MCF 10A (cell line): Measurements from ENCODE around the gene TRIM14. TPM values are rescaled to one million over a fixed set of nuclear protein-coding genes. Genes with fewer than 3 reads are reported as not detected.

Source experiments
- BruUV-seq: library from RNA; stranded (reverse); fragments of 400-500 nt; replicated peaks from 2 replicates; lab custom pipeline; 2021; lab: Mats Ljungman, UMichigan
- CTCF ChIA-PET: fragments of 300-600 bp; sonication (Branson Sonifier 250); formaldehyde crosslinking; extraction: SDS; loops from one replicate; lab custom pipeline; 2021; ENCODE audit warnings: antibody characterized with exemption, inconsistent platforms; lab: Yijun Ruan, JAX
- POLR2A ChIA-PET: fragments of 300-600, 350-650 bp; sonication (Branson Sonifier 250); formaldehyde crosslinking; extraction: SDS; loops from one replicate; lab custom pipeline; 2020; ENCODE audit warnings: antibody characterized with exemption, inconsistent platforms; lab: Yijun Ruan, JAX
- DNase-seq: peaks from one replicate; pipeline ENCODE4 v3.0.0-alpha.2; 2018; ENCODE audit not compliant: unreplicated experiment
- H3K27ac Mint-ChIP-seq: one replicate; pipeline ENCODE4 v1.8.0; 2022; ENCODE audit warnings: mild to moderate bottlenecking, low read depth, mixed read lengths; ENCODE audit not compliant: unreplicated experiment
- H3K27me3 Mint-ChIP-seq: one replicate; pipeline ENCODE4 v1.8.0; 2022; ENCODE audit warnings: mixed read lengths; ENCODE audit not compliant: insufficient read depth, unreplicated experiment
- H3K36me3 Mint-ChIP-seq: one replicate; pipeline ENCODE4 v1.8.0; 2022; ENCODE audit warnings: mild to moderate bottlenecking, moderate library complexity, mixed read lengths; ENCODE audit not compliant: insufficient read depth, unreplicated experiment
- H3K4me1 Mint-ChIP-seq: one replicate; pipeline ENCODE4 v1.8.0; 2022; ENCODE audit warnings: mixed read lengths; ENCODE audit not compliant: insufficient read depth, unreplicated experiment
- H3K4me3 Mint-ChIP-seq: one replicate; pipeline ENCODE4 v1.8.0; 2022; ENCODE audit warnings: mild to moderate bottlenecking, moderate library complexity, mixed read lengths; ENCODE audit not compliant: unreplicated experiment
- H3K9me3 Mint-ChIP-seq: one replicate; pipeline ENCODE4 v1.8.0; 2022; ENCODE audit warnings: mixed read lengths; ENCODE audit not compliant: unreplicated experiment
- CTCF ChIP-seq: fragments of 200-600 bp; IDR thresholded peaks from one replicate; pipeline ENCODE4 v1.8.0; 2022; ENCODE audit warnings: antibody characterized with exemption, mild to moderate bottlenecking; ENCODE audit not compliant: unreplicated experiment
- intact Hi-C: fragments of 100-400 bp; cut with micrococcal nuclease; formaldehyde crosslinking; loops from 2 replicates; pipeline ENCODE4 v1.14.1; 2022
- total RNA-seq: library from RNA; stranded (reverse); gene quantifications from 2 replicates; pipeline ENCODE4 v1.2.3, GENCODE V29; 2022

The TRIM14 gene
- total RNA-seq, 1 experiment from 2014 or later, result 17.9 TPM

DNA sequence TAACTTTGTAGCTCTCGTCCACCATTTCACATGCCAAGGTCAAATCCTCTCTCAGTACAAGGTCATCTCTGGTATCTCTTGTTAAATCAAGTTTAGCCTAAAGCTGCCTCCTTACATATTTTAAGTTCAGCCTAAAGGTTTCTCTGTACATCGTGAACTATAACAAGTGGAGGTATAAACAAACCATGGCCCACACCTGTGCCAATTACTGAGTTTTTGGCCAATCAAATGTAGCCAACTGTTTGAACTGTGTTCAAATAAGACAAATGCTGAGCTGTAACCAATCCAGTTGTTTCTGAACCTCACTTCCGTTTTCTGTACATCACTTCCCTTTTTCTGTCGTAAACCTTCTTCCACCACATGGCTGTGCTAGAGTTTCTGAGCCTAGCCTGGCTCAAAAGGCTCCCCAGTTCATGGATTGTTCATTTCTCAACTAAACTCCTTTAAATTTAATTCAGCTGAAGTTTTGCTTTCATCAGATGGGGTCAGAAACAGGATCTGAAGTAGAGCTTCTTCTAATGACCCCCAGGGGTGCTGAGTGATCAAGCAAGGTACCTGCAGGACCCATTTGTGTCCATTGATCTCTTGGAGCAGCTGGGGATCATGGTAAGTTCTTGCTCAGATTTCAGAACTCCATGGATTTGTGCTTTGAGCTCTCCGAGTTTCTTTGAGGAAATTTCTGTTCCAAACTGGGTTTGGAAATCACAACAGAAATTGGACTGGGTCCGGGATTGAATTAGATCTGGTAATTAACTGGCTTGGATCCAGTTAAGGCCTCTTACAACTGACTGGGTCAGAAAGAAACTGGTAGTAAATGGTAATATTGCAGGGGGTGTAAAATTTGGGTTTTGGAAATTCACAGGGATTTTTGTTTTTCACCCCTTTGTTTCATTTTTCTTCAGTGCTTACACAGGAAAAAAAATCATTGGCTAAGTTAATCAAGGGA is 73.5 kb downstream of the TRIM14 start:
- Mint-ChIP-seq H3K9me3 (no peaks in the 10 kb centered on the region), H3K4me1 (no peaks in the 10 kb centered on the region), H3K27ac (no peak overlapping the region), H3K27me3 (no peaks in the 10 kb centered on the region), H3K4me3 (no peak overlapping the region), H3K36me3 (no peaks in the 10 kb centered on the region)
- no peak for DNase-seq
- TSS peak; percentile 52 for BruUV-seq
- no peak for TF ChIP-seq CTCF
- ChIA-PET CTCF (interaction anchor here (0.6 to 1.8 kb wide), 6 partner anchors 8 to 121 kb away, joined by 3 to 7 read pairs (median 4); no protein-coding TSS in a partner anchor), POLR2A (interaction anchor here (0.7 to 1.4 kb wide), 2 partner anchors 14 to 17 kb away, joined by 3 read pairs; no protein-coding TSS in a partner anchor)
- intact Hi-C loops, result no loop called here

DNA sequence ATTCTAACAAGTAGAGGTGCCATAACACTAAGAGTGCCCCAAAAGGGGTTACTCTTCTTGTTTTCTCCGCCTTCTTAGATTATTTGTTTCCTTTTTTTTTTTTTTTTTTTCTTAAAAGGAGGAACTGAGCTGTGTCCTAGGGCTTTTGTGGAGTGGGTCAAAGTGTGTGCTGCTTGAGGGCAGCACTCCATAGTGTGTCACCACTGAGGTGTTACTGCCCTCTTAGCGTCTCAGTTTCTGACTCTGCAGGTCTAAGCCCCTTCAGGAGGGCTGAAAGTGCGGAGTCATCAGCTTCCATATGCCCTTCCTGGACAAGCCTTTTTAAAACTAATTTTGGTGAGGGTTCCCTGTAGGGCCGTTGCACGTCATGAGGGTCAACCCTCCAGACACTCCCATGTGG is 75.1 kb downstream of the TRIM14 start:
- CTCF ChIA-PET, result interaction anchor here (0.7 to 1.8 kb wide), 3 partner anchors 14 to 445 kb away, joined by 3 to 7 read pairs (median 4); no protein-coding TSS in a partner anchor
- no TSS peak for BruUV-seq
- TF ChIP-seq CTCF, result no peak
- H3K9me3 Mint-ChIP-seq, result no peaks in the 10 kb centered on the region
- no peak for DNase-seq
- intact Hi-C loops, result no loop called here
- POLR2A ChIA-PET, result no interaction called here
- no peak overlapping the region for H3K4me3 Mint-ChIP-seq
- H3K27me3 Mint-ChIP-seq, result no peaks in the 10 kb centered on the region
- H3K4me1 Mint-ChIP-seq, result no peaks in the 10 kb centered on the region
- H3K36me3 Mint-ChIP-seq, result no peaks in the 10 kb centered on the region
- H3K27ac Mint-ChIP-seq, result no peak overlapping the region

GRCh38 chr9:98040212-98040611 is 78.8 kb downstream of the TRIM14 start:
- intact Hi-C loops, result no loop called here
- Mint-ChIP-seq H3K27me3 (no peaks in the 10 kb centered on the region), H3K4me3 (no peak overlapping the region), H3K4me1 (peaks cover 17% of the 10 kb centered on the region), H3K9me3 (no peaks in the 10 kb centered on the region), H3K27ac (no peak overlapping the region), H3K36me3 (no peaks in the 10 kb centered on the region)
- DNase-seq, result no peak
- no TSS peak for BruUV-seq
- no peak for TF ChIP-seq CTCF
- ChIA-PET POLR2A (no interaction called here), CTCF (interaction anchor here (0.6 to 0.9 kb wide), 5 partner anchors 11 to 1259 kb away, joined by 3 read pairs; partner anchors contain the start of gene NANS)

GRCh38 chr9:98039607-98040017 is 79.4 kb downstream of the TRIM14 start:
- Mint-ChIP-seq H3K4me3 (no peak overlapping the region), H3K4me1 (peaks cover 23% of the 10 kb centered on the region), H3K36me3 (no peaks in the 10 kb centered on the region), H3K27me3 (no peaks in the 10 kb centered on the region), H3K27ac (no peak overlapping the region), H3K9me3 (no peaks in the 10 kb centered on the region)
- no peak for DNase-seq
- BruUV-seq, result no TSS peak
- intact Hi-C loops, result no loop called here
- TF ChIP-seq CTCF, result no peak
- POLR2A ChIA-PET, result no interaction called here
- CTCF ChIA-PET, result interaction anchor here (0.6 to 0.9 kb wide), 3 partner anchors 11 to 22 kb away, joined by 3 read pairs; partner anchors contain the start of gene NANS
